Keratinocyte (primary cell): ENCODE results near the gene SYNCRIP.

ENCODE experiments used
- EZH2 ChIP-seq: IDR thresholded peaks from one replicate; pipeline ENCODE4 v1.6.1; 2012; ENCODE audit warnings: inconsistent platforms, mild to moderate bottlenecking, low read length, moderate library complexity
- TF ChIP-seq, protein P1 (sequence below), 3 experiments: IDR thresholded peaks in 1 of 3; conservative IDR thresholded peaks in 1 of 3; optimal IDR thresholded peaks in 1 of 3; 2 replicates in 2 of 3; 3 replicates in 1 of 3; pipeline versions ENCODE3 to v1.5.1; 2011; ENCODE audit warnings: low read length in 3 of 3, mild to moderate bottlenecking in 3 of 3, moderate library complexity in 2 of 3, control low read depth in 1 of 3, inconsistent platforms in 1 of 3; ENCODE audit not compliant: insufficient read depth in 2 of 3; ENCODE audit errors: extremely low read depth in 1 of 3

- TF ChIP-seq, protein P1, sequence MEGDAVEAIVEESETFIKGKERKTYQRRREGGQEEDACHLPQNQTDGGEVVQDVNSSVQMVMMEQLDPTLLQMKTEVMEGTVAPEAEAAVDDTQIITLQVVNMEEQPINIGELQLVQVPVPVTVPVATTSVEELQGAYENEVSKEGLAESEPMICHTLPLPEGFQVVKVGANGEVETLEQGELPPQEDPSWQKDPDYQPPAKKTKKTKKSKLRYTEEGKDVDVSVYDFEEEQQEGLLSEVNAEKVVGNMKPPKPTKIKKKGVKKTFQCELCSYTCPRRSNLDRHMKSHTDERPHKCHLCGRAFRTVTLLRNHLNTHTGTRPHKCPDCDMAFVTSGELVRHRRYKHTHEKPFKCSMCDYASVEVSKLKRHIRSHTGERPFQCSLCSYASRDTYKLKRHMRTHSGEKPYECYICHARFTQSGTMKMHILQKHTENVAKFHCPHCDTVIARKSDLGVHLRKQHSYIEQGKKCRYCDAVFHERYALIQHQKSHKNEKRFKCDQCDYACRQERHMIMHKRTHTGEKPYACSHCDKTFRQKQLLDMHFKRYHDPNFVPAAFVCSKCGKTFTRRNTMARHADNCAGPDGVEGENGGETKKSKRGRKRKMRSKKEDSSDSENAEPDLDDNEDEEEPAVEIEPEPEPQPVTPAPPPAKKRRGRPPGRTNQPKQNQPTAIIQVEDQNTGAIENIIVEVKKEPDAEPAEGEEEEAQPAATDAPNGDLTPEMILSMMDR (optimal IDR thresholded peaks at IDR 0.05 in 1 of 3, IDR thresholded peaks at IDR 0.05 in 1 of 3, conservative IDR thresholded peaks at IDR 0.05 in 1 of 3; ENCODE audit: extremely low read depth in 1 of 3, insufficient read depth in 2 of 3, low read length in 3 of 3) = no peak
- TF ChIP-seq EZH2 = no peak
These were observed 43.0 kb upstream of the SYNCRIP start for GRCh38 chr6:85685713-85686112.
